Transverse colon (tissue), 4 donors: ENCODE measurements around the gene GASK1A. TPM values are rescaled to one million over a fixed set of nuclear protein-coding genes. Genes with fewer than 3 reads are reported as not detected.

Experiments used
- DNase-seq: peaks from one replicate; pipeline ENCODE4 v3.0.0-alpha.2; 2019
- H3K27ac ChIP-seq, 4 donors: fragments of 200-600 bp; sonication (generic); 2 replicates each; pipeline ENCODE4 v1.5.1; 2016 to 2018; ENCODE audit warnings: inconsistent platforms in 4 of 4
- H3K27me3 ChIP-seq: fragments of 200-600 bp; sonication (generic); 2 replicates; pipeline ENCODE4 v1.5.1; 2017; ENCODE audit warnings: inconsistent platforms
- H3K36me3 ChIP-seq, 4 donors: fragments of 200-600 bp; sonication (generic); 2 replicates each; pipeline ENCODE4 v1.5.1; 2017 to 2019; ENCODE audit warnings: inconsistent platforms in 4 of 4
- H3K4me1 ChIP-seq, 4 donors: fragments of 200-600 bp; sonication (generic); 2 replicates each; pipeline ENCODE4 v1.5.1; 2017 to 2020; ENCODE audit warnings: inconsistent platforms in 4 of 4
- H3K4me3 ChIP-seq, 4 donors: fragments of 200-600 bp; sonication (generic); 1 replicate in 1 of 4; 2 replicates in 3 of 4; pipeline versions ENCODE4 v1.5.1 to v1.6.1; 2017 to 2019; ENCODE audit warnings: inconsistent platforms in 4 of 4
- H3K9me3 ChIP-seq, 2 donors: fragments of 200-600 bp; sonication (generic); 2 replicates each; pipeline ENCODE4 v1.5.1; 2017 to 2019; ENCODE audit warnings: inconsistent platforms in 2 of 2
- CTCF ChIP-seq, 5 experiments: fragments of 200-600 bp in 3 of 5; fragments of 450-650 bp in 2 of 5; sonication (generic) in 3 of 5; IDR thresholded peaks; 1 replicate in 2 of 5; 2 replicates in 3 of 5; pipeline ENCODE4 v1.5.1; 2016 to 2017; ENCODE audit warnings: antibody characterized with exemption in 5 of 5, inconsistent platforms in 3 of 5, mild to moderate bottlenecking in 2 of 5, moderate library complexity in 1 of 5
- EP300 ChIP-seq: sonication (generic); formaldehyde crosslinking; IDR thresholded peaks from one replicate; pipeline ENCODE4 v1.6.1; 2017; ENCODE audit warnings: antibody characterized with exemption, low read depth
- POLR2A ChIP-seq: fragments of 450-650 bp; IDR thresholded peaks from one replicate; pipeline ENCODE4 v1.6.1; 2016; ENCODE audit warnings: antibody characterized with exemption, mild to moderate bottlenecking, moderate library complexity
- POLR2AphosphoS5 ChIP-seq, 3 donors: sonication (generic); formaldehyde crosslinking; IDR thresholded peaks; one replicate each; pipeline ENCODE4 v1.6.1; 2016; ENCODE audit warnings: antibody characterized with exemption in 3 of 3
- WGBS, 2 donors: methylation state at CpG; one replicate each; pipeline ENCODE4 v1.1.5; 2018; ENCODE audit warnings: low coverage in 1 of 2; 5-methylcytosine and 5-hydroxymethylcytosine counted together
- in situ Hi-C, 4 donors: fragments of 200-750 bp; cut with MboI; loops; one replicate each; pipeline versions ENCODE4 v1.15.0 to v1.15.1; 2017; ENCODE audit warnings: low sequenced_read_pairs in 3 of 4, low pct_ligation_motif_present in 1 of 4, low pct_unique_long_range_greater_than_20kb in 1 of 4
- intact Hi-C: fragments of 100-400 bp; cut with DNase I; formaldehyde crosslinking; loops from one replicate; pipeline ENCODE4 v1.15.1; 2023; ENCODE audit warnings: low total_unique reads
- total RNA-seq, 4 donors: library from RNA; depleted of rRNA; stranded (reverse); fragments of >200 nt; gene quantifications; one replicate each; pipeline ENCODE4 v1.1.0, GENCODE V29; 2016

Gene GASK1A
- total RNA-seq, 4 donors from 2014 or later, result 0.75 to 5.9 (median 3.6) TPM

- intact Hi-C loops (no loop called here), in situ Hi-C loops (no loop called here)
- Histone ChIP-seq H3K27ac (no peak overlapping the region), H3K4me1 (peaks cover 0 to 6% (median 0%) of the 10 kb centered on the region in 4 donors), H3K36me3 (no peaks in the 10 kb centered on the region), H3K9me3 (no peaks in the 10 kb centered on the region), H3K27me3 (no peaks in the 10 kb centered on the region), H3K4me3 (no peak overlapping the region)
- DNase-seq, result no peak
- TF ChIP-seq CTCF (IDR thresholded peaks at IDR 0.05) (no peak), EP300 (no peak), POLR2A (no peak), POLR2AphosphoS5 (IDR thresholded peaks at IDR 0.05) (no peak)
- WGBS, 2 donors, result 95% methylated on average over 22 of the region's 23 CpGs; no CpG with 5 or more reads in 1 of the 2 donors
Measured at GRCh38 chr3:43032646-43033628, 53.8 kb downstream of the GASK1A start.

- intact Hi-C loops (no loop called here), in situ Hi-C loops (no loop called here)
- TF ChIP-seq CTCF (IDR thresholded peaks at IDR 0.05) (no peak), EP300 (no peak), POLR2A (no peak), POLR2AphosphoS5 (IDR thresholded peaks at IDR 0.05) (no peak)
- peaks cover 0 to 6% (median 0%) of the 10 kb centered on the region in 4 donors for H3K4me1 ChIP-seq
- no peak overlapping the region for H3K27ac ChIP-seq
- no peaks in the 10 kb centered on the region for H3K27me3 ChIP-seq
- no peaks in the 10 kb centered on the region for H3K36me3 ChIP-seq
- H3K4me3 ChIP-seq, result no peak overlapping the region
- no peak for DNase-seq
- 78% methylated on average over 4 of the region's 4 CpGs; no CpG with 5 or more reads in 1 of the 2 donors for WGBS, 2 donors
- no peaks in the 10 kb centered on the region for H3K9me3 ChIP-seq
Measured at GRCh38 chr3:43034200-43034599, 55.1 kb downstream of the GASK1A start.

- Histone ChIP-seq H3K27me3 (no peaks in the 10 kb centered on the region), H3K27ac (no peak overlapping the region), H3K36me3 (no peaks in the 10 kb centered on the region), H3K9me3 (no peaks in the 10 kb centered on the region), H3K4me3 (no peak overlapping the region), H3K4me1 (peaks cover 0 to 6% (median 0%) of the 10 kb centered on the region in 4 donors)
- intact Hi-C loops (no loop called here), in situ Hi-C loops (no loop called here)
- DNase-seq, result no peak
- TF ChIP-seq EP300, result no peak
- TF ChIP-seq POLR2AphosphoS5 (IDR thresholded peaks at IDR 0.05), result no peak
- TF ChIP-seq POLR2A, result no peak
- no peak for TF ChIP-seq CTCF (IDR thresholded peaks at IDR 0.05)
- 92% methylated on average over 3 to 4 of the region's 4 CpGs for WGBS, 2 donors
Measured at GRCh38 chr3:43034911-43035310, 55.8 kb downstream of the GASK1A start.

GRCh38 chr3:43035801-43036365 lies 56.8 kb downstream of the GASK1A start:
- H3K4me3 ChIP-seq, result no peak overlapping the region
- H3K27me3 ChIP-seq, result no peaks in the 10 kb centered on the region
- TF ChIP-seq EP300 (no peak), CTCF (IDR thresholded peaks at IDR 0.05) (no peak), POLR2AphosphoS5 (IDR thresholded peaks at IDR 0.05) (no peak), POLR2A (no peak)
- in situ Hi-C loops (no loop called here), intact Hi-C loops (no loop called here)
- H3K9me3 ChIP-seq, result no peaks in the 10 kb centered on the region
- 73% methylated on average over 4 of the region's 5 CpGs; no CpG with 5 or more reads in 1 of the 2 donors for WGBS, 2 donors
- no peak overlapping the region for H3K27ac ChIP-seq
- no peak for DNase-seq
- no peaks in the 10 kb centered on the region for H3K36me3 ChIP-seq
- peaks cover 0 to 6% (median 0%) of the 10 kb centered on the region in 4 donors for H3K4me1 ChIP-seq
